Stimulated activated CD4-positive, alpha-beta T cell treated with anti-CD3 and anti-CD28 coated beads, Interleukin-4, amount 100 ng/mL, for 1 hour (primary cell): ENCODE results near the gene NTN5.
A peak's percentile ranks its signal among the peaks of the same experiment; 100 is the strongest.

Source experiments
- DNase-seq: peaks from one replicate; pipeline ENCODE4 v3.0.0-alpha.2; 2020

NTN5 gene

GRCh38 chr19:48627865-48628314 lies 44.9 kb downstream of the NTN5 start:
- no peak for DNase-seq

- DNase-seq = no peak
Observed at GRCh38 chr19:48627201-48627864, 45.5 kb downstream of the NTN5 start.

- DNase-seq = no peak
Observed at GRCh38 chr19:48625891-48626327, 46.9 kb downstream of the NTN5 start.

GRCh38 chr19:48624791-48625723 lies 47.8 kb downstream of the NTN5 start:
- no peak for DNase-seq

- peak; percentile 99 for DNase-seq
Observed at GRCh38 chr19:48624067-48624594, 48.7 kb downstream of the NTN5 start.

GRCh38 chr19:48623556-48624066 lies 49.2 kb downstream of the NTN5 start:
- no peak for DNase-seq

- DNase-seq = no peak
Observed at GRCh38 chr19:48619692-48620585, 52.9 kb downstream of the NTN5 start.

- DNase-seq = peak; percentile 94
Observed at GRCh38 chr19:48618916-48619691, 53.7 kb downstream of the NTN5 start, which contains the start of the genes RPL18 and SPHK2. Gene RPL18, minus strand, starts transcription at chr19:48619178. Its CDS starts 35 bp downstream, at chr19:48619143. Gene SPHK2, plus strand, starts transcription at chr19:48619506. Its CDS starts 1,009 bp downstream, at chr19:48620515.

GRCh38 chr19:48618278-48618915 lies 54.4 kb downstream of the NTN5 start:
- peak; percentile 42 for DNase-seq

GRCh38 chr19:48617146-48617937 lies 55.5 kb downstream of the NTN5 start:
- DNase-seq = no peak

GRCh38 chr19:48616491-48617056 lies 56.2 kb downstream of the NTN5 start:
- no peak for DNase-seq

- no peak for DNase-seq
Observed at GRCh38 chr19:48616041-48616436, 56.8 kb downstream of the NTN5 start.

GRCh38 chr19:48615231-48616040 lies 57.4 kb downstream of the NTN5 start:
- no peak for DNase-seq

- no peak for DNase-seq
Observed at GRCh38 chr19:48614436-48615230, 58.2 kb downstream of the NTN5 start, which contains the start of gene FAM83E. Gene FAM83E, minus strand, starts transcription at chr19:48615076. Its CDS starts 1,704 bp downstream, at chr19:48613372.

GRCh38 chr19:48613852-48614435 lies 58.9 kb downstream of the NTN5 start:
- no peak for DNase-seq

- no peak for DNase-seq
Observed at GRCh38 chr19:48613024-48613851, 59.6 kb downstream of the NTN5 start.
